GM13976 (cell line): ENCODE results near the gene TRIM17.

ENCODE experiments used
- DNase-seq: peaks from one replicate; pipeline ENCODE4 v3.0.0; 2012; ENCODE audit warnings: low spot score
- in situ Hi-C: fragments of 300-500 bp; cut with MboI; formaldehyde crosslinking; loops from one replicate; pipeline ENCODE4 v1.12.0; 2022; ENCODE audit warnings: low sequenced_read_pairs, mixed read lengths, inconsistent platforms; ENCODE audit not compliant: unreplicated experiment
- TF ChIP-seq, protein P1 (sequence below): IDR thresholded peaks from 2 replicates; pipeline ENCODE4 v1.5.1; 2012; ENCODE audit warnings: borderline replicate concordance, mild to moderate bottlenecking; ENCODE audit not compliant: insufficient read depth; ENCODE audit errors: extremely low read depth, missing control alignments, control extremely low read depth

TRIM17 gene

GRCh38 chr1:228360533-228361313 lies 55.9 kb downstream of the TRIM17 start:
- TF ChIP-seq, protein P1, sequence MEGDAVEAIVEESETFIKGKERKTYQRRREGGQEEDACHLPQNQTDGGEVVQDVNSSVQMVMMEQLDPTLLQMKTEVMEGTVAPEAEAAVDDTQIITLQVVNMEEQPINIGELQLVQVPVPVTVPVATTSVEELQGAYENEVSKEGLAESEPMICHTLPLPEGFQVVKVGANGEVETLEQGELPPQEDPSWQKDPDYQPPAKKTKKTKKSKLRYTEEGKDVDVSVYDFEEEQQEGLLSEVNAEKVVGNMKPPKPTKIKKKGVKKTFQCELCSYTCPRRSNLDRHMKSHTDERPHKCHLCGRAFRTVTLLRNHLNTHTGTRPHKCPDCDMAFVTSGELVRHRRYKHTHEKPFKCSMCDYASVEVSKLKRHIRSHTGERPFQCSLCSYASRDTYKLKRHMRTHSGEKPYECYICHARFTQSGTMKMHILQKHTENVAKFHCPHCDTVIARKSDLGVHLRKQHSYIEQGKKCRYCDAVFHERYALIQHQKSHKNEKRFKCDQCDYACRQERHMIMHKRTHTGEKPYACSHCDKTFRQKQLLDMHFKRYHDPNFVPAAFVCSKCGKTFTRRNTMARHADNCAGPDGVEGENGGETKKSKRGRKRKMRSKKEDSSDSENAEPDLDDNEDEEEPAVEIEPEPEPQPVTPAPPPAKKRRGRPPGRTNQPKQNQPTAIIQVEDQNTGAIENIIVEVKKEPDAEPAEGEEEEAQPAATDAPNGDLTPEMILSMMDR: no peak
- DNase-seq: no peak

DNA sequence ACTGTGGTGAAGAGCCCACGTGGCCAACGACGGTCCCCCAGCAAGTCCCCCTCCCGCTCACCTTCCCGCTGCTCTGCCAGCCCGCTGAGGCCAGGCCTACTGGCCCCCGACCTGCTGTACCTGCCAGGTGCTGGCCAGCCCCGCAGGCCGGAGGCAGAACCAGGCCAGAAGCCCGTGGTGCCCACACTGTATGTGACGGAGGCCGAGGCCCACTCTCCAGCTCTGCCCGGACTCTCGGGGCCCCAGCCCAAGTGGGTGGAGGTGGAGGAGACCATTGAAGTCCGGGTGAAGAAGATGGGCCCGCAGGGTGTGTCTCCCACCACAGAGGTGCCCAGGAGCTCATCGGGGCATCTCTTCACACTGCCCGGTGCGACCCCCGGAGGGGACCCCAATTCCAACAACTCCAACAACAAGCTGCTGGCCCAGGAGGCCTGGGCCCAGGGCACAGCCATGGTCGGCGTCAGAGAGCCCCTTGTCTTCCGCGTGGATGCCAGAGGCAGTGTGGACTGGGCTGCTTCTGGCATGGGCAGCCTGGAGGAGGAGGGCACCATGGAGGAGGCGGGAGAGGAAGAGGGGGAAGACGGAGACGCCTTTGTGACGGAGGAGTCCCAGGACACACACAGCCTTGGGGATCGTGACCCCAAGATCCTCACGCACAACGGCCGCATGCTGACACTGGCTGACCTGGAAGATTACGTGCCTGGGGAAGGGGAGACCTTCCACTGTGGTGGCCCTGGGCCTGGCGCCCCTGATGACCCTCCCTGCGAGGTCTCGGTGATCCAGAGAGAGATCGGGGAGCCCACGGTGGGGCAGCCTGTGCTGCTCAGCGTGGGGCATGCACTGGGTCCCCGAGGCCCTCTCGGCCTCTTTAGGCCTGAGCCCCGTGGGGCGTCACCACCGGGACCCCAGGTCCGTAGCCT lies 56.8 kb downstream of the TRIM17 start:
- in situ Hi-C loops: no loop called here
- no peak for DNase-seq

More at GRCh38 chr1:228360533-228361313, 55.9 kb downstream of the TRIM17 start:
- in situ Hi-C loops: no loop called here

GRCh38 chr1:228358764-228359612 lies 57.7 kb downstream of the TRIM17 start:
- DNase-seq: no peak
- TF ChIP-seq, protein P1: no peak
- in situ Hi-C loops: no loop called here

More for the DNA sequence above, 56.8 kb downstream of the TRIM17 start:
- TF ChIP-seq, protein P1: no peak

- TF ChIP-seq, protein P1: no peak
- no peak for DNase-seq
- in situ Hi-C loops: no loop called here
Measured at GRCh38 chr1:228358039-228358763, 58.5 kb downstream of the TRIM17 start.
